Chondrocyte (in vitro differentiated cells): ENCODE data around the gene C7orf25. TPM values are rescaled to one million over a fixed set of nuclear protein-coding genes. Genes with fewer than 3 reads are reported as not detected.

Source experiments
- DNase-seq: peaks from one replicate; pipeline ENCODE4 v3.0.0; 2021; ENCODE audit warnings: mixed read lengths, low spot score
- H3K27ac Mint-ChIP-seq: one replicate; pipeline ENCODE4 v1.8.0; 2021; ENCODE audit warnings: mild to moderate bottlenecking, moderate library complexity, mixed read lengths; ENCODE audit not compliant: unreplicated experiment
- H3K27me3 Mint-ChIP-seq: 2 replicates; pipeline ENCODE4 v1.8.0; 2021; ENCODE audit warnings: low read depth, mixed read lengths
- H3K36me3 Mint-ChIP-seq: 2 replicates; pipeline ENCODE4 v1.8.0; 2021; ENCODE audit warnings: low read depth, mixed read lengths
- H3K4me1 Mint-ChIP-seq: 2 replicates; pipeline ENCODE4 v1.8.0; 2021; ENCODE audit warnings: low read depth, mild to moderate bottlenecking, mixed read lengths
- H3K4me3 Mint-ChIP-seq: one replicate; pipeline ENCODE4 v1.8.0; 2021; ENCODE audit warnings: mild to moderate bottlenecking, moderate library complexity, mixed read lengths; ENCODE audit not compliant: unreplicated experiment
- H3K9me3 Mint-ChIP-seq: 2 replicates; pipeline ENCODE4 v1.8.0; 2021; ENCODE audit warnings: low read depth, mixed read lengths
- CTCF ChIP-seq: fragments of 200-600 bp; sonication (generic); IDR thresholded peaks from 2 replicates; pipeline ENCODE4 v1.5.0; 2021; ENCODE audit warnings: antibody characterized with exemption, mild to moderate bottlenecking, moderate library complexity
- total RNA-seq: library from RNA; stranded (reverse); gene quantifications from 3 replicates; pipeline ENCODE4 v1.2.1, GENCODE V29; 2021

Gene C7orf25
- total RNA-seq, 1 donor from 2014 or later: 9.7 TPM

GRCh38 chr7:42907316-42907715 is 4.6 kb downstream of the C7orf25 start:
- Mint-ChIP-seq H3K27ac (no peak overlapping the region), H3K36me3 (no peaks in the 10 kb centered on the region), H3K27me3 (no peaks in the 10 kb centered on the region), H3K9me3 (no peaks in the 10 kb centered on the region), H3K4me1 (peaks cover 24% of the 10 kb centered on the region), H3K4me3 (no peak overlapping the region)
- TF ChIP-seq CTCF: no peak
- DNase-seq: no peak

GRCh38 chr7:42906181-42906580 is 5.7 kb downstream of the C7orf25 start:
- Mint-ChIP-seq H3K4me1 (peaks cover 18% of the 10 kb centered on the region), H3K27ac (no peak overlapping the region), H3K4me3 (no peak overlapping the region), H3K27me3 (no peaks in the 10 kb centered on the region), H3K36me3 (no peaks in the 10 kb centered on the region), H3K9me3 (no peaks in the 10 kb centered on the region)
- DNase-seq: no peak
- no peak for TF ChIP-seq CTCF

DNA sequence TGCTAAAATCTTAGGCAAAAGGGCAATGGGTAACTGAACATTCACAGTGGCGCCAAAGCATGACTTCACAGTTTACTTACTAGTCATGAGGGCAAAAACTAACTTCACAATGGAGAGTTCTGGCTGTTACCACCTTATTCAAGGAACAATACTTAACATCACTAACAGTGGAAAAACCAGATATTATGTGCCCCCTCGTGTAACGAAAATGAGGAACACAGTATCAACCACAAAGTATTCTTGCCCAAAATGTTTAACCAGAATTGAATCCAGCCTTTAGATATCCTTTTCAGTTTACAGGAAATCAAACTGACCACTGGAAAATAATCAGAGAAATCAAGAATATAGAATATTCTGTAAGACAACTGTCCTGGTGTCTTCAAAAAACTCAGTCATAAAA is 9.5 kb downstream of the C7orf25 start:
- Mint-ChIP-seq H3K4me3 (no peak overlapping the region), H3K27ac (no peak overlapping the region), H3K27me3 (no peaks in the 10 kb centered on the region), H3K4me1 (no peaks in the 10 kb centered on the region), H3K9me3 (no peaks in the 10 kb centered on the region), H3K36me3 (no peaks in the 10 kb centered on the region)
- DNase-seq: no peak
- no peak for TF ChIP-seq CTCF

DNA sequence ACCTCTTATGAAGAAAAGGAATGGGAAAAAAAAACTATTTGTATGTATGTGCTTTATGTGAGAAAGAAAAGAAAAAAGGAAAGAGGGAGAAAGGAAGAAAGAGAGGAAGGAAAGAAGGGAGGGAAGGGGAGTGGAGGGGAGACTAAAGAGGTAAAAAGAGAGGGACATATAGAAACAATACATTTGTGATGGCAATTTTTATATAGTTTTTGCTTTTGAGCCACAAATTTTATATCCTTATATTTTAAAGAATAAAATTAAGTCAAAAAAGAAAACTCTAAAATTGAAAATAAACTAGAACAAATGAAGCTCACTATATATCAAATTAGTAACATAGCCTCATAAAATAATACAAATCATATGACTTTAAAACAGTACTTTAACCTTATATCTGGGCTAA is 11.0 kb downstream of the C7orf25 start:
- no peak for DNase-seq
- Mint-ChIP-seq H3K27ac (no peak overlapping the region), H3K9me3 (peaks cover 2% of the 10 kb centered on the region), H3K4me3 (no peak overlapping the region), H3K27me3 (no peaks in the 10 kb centered on the region), H3K4me1 (no peaks in the 10 kb centered on the region), H3K36me3 (no peaks in the 10 kb centered on the region)
- no peak for TF ChIP-seq CTCF

DNA sequence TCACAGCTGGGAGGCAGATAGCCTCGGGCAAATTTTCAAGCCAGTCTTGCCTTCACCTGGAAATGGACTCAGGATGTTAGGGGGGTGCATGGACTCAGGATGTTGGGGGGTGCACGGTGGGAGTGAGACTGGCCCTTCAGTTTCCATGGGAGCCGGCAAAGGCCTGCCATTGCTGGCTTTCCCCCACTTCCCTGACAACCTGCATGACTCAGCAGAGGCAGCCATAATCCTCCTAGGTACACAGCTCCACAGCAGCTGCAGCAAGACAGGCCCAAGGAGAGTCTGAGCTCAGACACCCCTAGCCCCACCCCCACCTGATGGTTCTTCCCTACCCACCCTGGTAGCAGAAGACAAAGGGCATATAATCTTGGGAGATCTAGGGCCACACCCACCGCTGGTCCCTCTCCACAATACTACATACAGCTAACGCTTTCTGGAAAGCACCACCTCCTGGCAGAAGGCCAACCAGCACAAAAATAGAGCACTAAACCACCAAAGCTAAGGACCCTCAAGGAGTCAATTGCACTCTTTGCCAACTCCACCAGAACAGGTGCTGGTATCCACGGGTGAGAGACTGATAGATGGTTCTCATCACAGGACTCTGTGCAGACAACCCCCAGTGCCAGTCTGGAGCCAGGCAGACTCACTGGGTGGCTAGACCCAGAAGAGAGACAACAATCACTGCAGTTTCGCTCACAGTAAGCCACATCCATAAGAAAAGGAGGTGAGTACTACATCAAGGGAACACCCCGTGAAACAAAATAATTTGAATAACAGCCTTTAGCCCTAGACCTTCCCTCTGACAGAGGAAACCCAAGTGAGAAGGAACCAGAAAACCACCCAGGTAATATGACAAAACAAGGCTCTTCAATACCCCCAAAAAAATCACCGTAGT is 18.3 kb downstream of the C7orf25 start:
- Mint-ChIP-seq H3K27me3 (no peaks in the 10 kb centered on the region), H3K9me3 (peaks cover 18% of the 10 kb centered on the region), H3K36me3 (peaks cover 8% of the 10 kb centered on the region), H3K27ac (no peak overlapping the region), H3K4me1 (peaks cover 8% of the 10 kb centered on the region), H3K4me3 (no peak overlapping the region)
- DNase-seq: no peak
- no peak for TF ChIP-seq CTCF
